Measurements from ENCODE around the gene FOSL1. TPM values are rescaled to one million over a fixed set of nuclear protein-coding genes. Genes with fewer than 3 reads are reported as not detected.

Gene FOSL1
- total RNA-seq, 1 donor from 2014 or later: 2.6 TPM

GRCh38 chr11:65852508-65853245 lies 47.5 kb downstream of the FOSL1 start:
- FAIRE-seq (no peak), DNase-seq (ENCODE audit: low read depth) (no peak)
- Histone ChIP-seq H3K27me3 (ENCODE audit: control insufficient read depth, insufficient read depth, low read length) (no peaks in the 10 kb centered on the region), H3K36me3 (ENCODE audit: control insufficient read depth, insufficient read depth, low read length) (peaks cover 34% of the 10 kb centered on the region), H3K4me3 (ENCODE audit: low read depth, low read length) (no peak overlapping the region)
- TF ChIP-seq CTCF (IDR thresholded peaks at IDR 0.05; ENCODE audit: insufficient read depth, low read length, severe bottlenecking): no peak

- no peak for DNase-seq (ENCODE audit: low read depth)
- no peak for TF ChIP-seq CTCF (IDR thresholded peaks at IDR 0.05; ENCODE audit: insufficient read depth, low read length, severe bottlenecking)
- Histone ChIP-seq H3K27me3 (ENCODE audit: control insufficient read depth, insufficient read depth, low read length) (no peaks in the 10 kb centered on the region), H3K4me3 (ENCODE audit: low read depth, low read length) (no peak overlapping the region), H3K36me3 (ENCODE audit: control insufficient read depth, insufficient read depth, low read length) (peaks cover 34% of the 10 kb centered on the region)
- no peak for FAIRE-seq
Observed at GRCh38 chr11:65851811-65852507, 48.2 kb downstream of the FOSL1 start.

- Histone ChIP-seq H3K36me3 (ENCODE audit: control insufficient read depth, insufficient read depth, low read length) (peaks cover 30% of the 10 kb centered on the region), H3K27me3 (ENCODE audit: control insufficient read depth, insufficient read depth, low read length) (no peaks in the 10 kb centered on the region), H3K4me3 (ENCODE audit: low read depth, low read length) (no peak overlapping the region)
- TF ChIP-seq CTCF (IDR thresholded peaks at IDR 0.05; ENCODE audit: insufficient read depth, low read length, severe bottlenecking): peak; percentile 55
- DNase-seq (ENCODE audit: low read depth) (no peak), FAIRE-seq (no peak)
Observed at GRCh38 chr11:65851083-65851579, 49.1 kb downstream of the FOSL1 start.

GRCh38 chr11:65850217-65851082 lies 49.7 kb downstream of the FOSL1 start:
- TF ChIP-seq CTCF (IDR thresholded peaks at IDR 0.05; ENCODE audit: insufficient read depth, low read length, severe bottlenecking): no peak
- peaks cover 24% of the 10 kb centered on the region for H3K36me3 ChIP-seq (ENCODE audit: control insufficient read depth, insufficient read depth, low read length)
- H3K27me3 ChIP-seq (ENCODE audit: control insufficient read depth, insufficient read depth, low read length): no peaks in the 10 kb centered on the region
- DNase-seq (ENCODE audit: low read depth) (no peak), FAIRE-seq (peak; percentile 70)
- no peak overlapping the region for H3K4me3 ChIP-seq (ENCODE audit: low read depth, low read length)

GRCh38 chr11:65849771-65850216 lies 50.4 kb downstream of the FOSL1 start:
- Histone ChIP-seq H3K36me3 (ENCODE audit: control insufficient read depth, insufficient read depth, low read length) (peaks cover 17% of the 10 kb centered on the region), H3K27me3 (ENCODE audit: control insufficient read depth, insufficient read depth, low read length) (no peaks in the 10 kb centered on the region), H3K4me3 (ENCODE audit: low read depth, low read length) (no peak overlapping the region)
- FAIRE-seq (no peak), DNase-seq (ENCODE audit: low read depth) (no peak)
- no peak for TF ChIP-seq CTCF (IDR thresholded peaks at IDR 0.05; ENCODE audit: insufficient read depth, low read length, severe bottlenecking)

Data from bronchial epithelial cell (primary cell).